HepG2 (cell line): Measurements from ENCODE around the gene KCNK17. TPM values are rescaled to one million over a fixed set of nuclear protein-coding genes. Genes with fewer than 3 reads are reported as not detected.

ENCODE experiments used
- ATF7-NPFF ChIP-seq: sonication (generic); formaldehyde crosslinking; IDR thresholded peaks from 2 replicates; pipeline ENCODE4 v1.8.1; 2023; ENCODE audit warnings: mild to moderate bottlenecking, low read depth, missing genetic modification reagents, moderate library complexity
- BRF2 ChIP-seq: sonication (generic); formaldehyde crosslinking; IDR thresholded peaks from 2 replicates; pipeline ENCODE4 v1.8.1; 2022; ENCODE audit warnings: mild to moderate bottlenecking, missing genetic modification reagents
- CERS6 ChIP-seq: sonication (generic); formaldehyde crosslinking; IDR thresholded peaks from 2 replicates; pipeline ENCODE4 v1.5.0; 2020; ENCODE audit warnings: missing genetic modification reagents
- ELF4 ChIP-seq: sonication (generic); formaldehyde crosslinking; IDR thresholded peaks from 2 replicates; pipeline ENCODE4 v1.5.0; 2020; ENCODE audit warnings: missing genetic modification reagents, mild to moderate bottlenecking, moderate library complexity, borderline replicate concordance
- HIVEP1 ChIP-seq: sonication (generic); formaldehyde crosslinking; IDR thresholded peaks from 2 replicates; pipeline ENCODE4 v1.4.0; 2020; ENCODE audit warnings: mild to moderate bottlenecking, missing genetic modification reagents
- MAZ ChIP-seq, 2 experiments: sonication (generic) in 1 of 2; formaldehyde crosslinking in 1 of 2; IDR thresholded peaks; 2 replicates each; pipeline versions ENCODE4 v1.5.0 to v1.6.1; 2012 to 2020; ENCODE audit warnings: low read depth in 2 of 2, mild to moderate bottlenecking in 2 of 2, borderline replicate concordance in 1 of 2, improper control_type of control experiment in 1 of 2, low read length in 1 of 2, missing genetic modification reagents in 1 of 2, moderate library complexity in 1 of 2
- MIXL1 ChIP-seq: IDR thresholded peaks from 2 replicates; pipeline ENCODE4 v1.6.1; 2016
- MYPOP ChIP-seq: sonication (generic); formaldehyde crosslinking; IDR thresholded peaks from 2 replicates; pipeline ENCODE4 v1.8.1; 2023; ENCODE audit warnings: mild to moderate bottlenecking, moderate library complexity, missing genetic modification reagents
- PAWR ChIP-seq: sonication (generic); formaldehyde crosslinking; IDR thresholded peaks from 2 replicates; pipeline ENCODE4 v1.4.0; 2020; ENCODE audit warnings: missing genetic modification reagents, mild to moderate bottlenecking, borderline replicate concordance
- ZFP90 ChIP-seq: sonication (generic); formaldehyde crosslinking; IDR thresholded peaks from 2 replicates; pipeline ENCODE4 v1.8.0; 2022; ENCODE audit warnings: missing genetic modification reagents, mild to moderate bottlenecking, inconsistent platforms, borderline replicate concordance
- ZNF225 ChIP-seq: sonication (generic); formaldehyde crosslinking; IDR thresholded peaks from 2 replicates; pipeline ENCODE4 v1.4.0; 2020; ENCODE audit warnings: mild to moderate bottlenecking, missing genetic modification reagents
- ZNF234 ChIP-seq: sonication (generic); formaldehyde crosslinking; conservative IDR thresholded peaks from 2 replicates; pipeline ENCODE4 v1.5.1; 2020; ENCODE audit warnings: mild to moderate bottlenecking, missing genetic modification reagents
- ZNF558 ChIP-seq: sonication (generic); formaldehyde crosslinking; IDR thresholded peaks from 2 replicates; pipeline ENCODE4 v1.9.0; 2022; ENCODE audit warnings: mild to moderate bottlenecking, missing genetic modification reagents, borderline replicate concordance
- ZNF720 ChIP-seq: sonication (generic); formaldehyde crosslinking; IDR thresholded peaks from 2 replicates; pipeline ENCODE4 v1.4.0; 2020; ENCODE audit warnings: missing genetic modification reagents
- polyA plus RNA-seq, 8 experiments: library from polyadenylated mRNA; depleted of rRNA in 3 of 8; stranded (reverse) in 7 of 8; unstranded in 1 of 8; fragments of >200 nt; fragmentation: Illumina TruSeq in 4 of 8; extraction: Trizol in 4 of 8; gene quantifications; 2 replicates each; pipeline versions ENCODE4 v1.2.1 to v1.2.3, GENCODE V29; 2011 to 2016; ENCODE audit warnings: low read depth in 4 of 8, missing spikeins in 1 of 8, mixed read lengths in 1 of 8; ENCODE audit not compliant: insufficient read depth in 1 of 8
- total RNA-seq, 5 experiments: library from RNA; depleted of rRNA; stranded (reverse); fragments of >200 nt; fragmentation: Illumina TruSeq; extraction: Trizol; gene quantifications; 2 replicates each; pipeline ENCODE4 v1.2.3, GENCODE V29; 2016; ENCODE audit warnings: low read depth in 1 of 5

KCNK17 gene
- total and polyA plus RNA-seq, 2 of the 13 experiments (the other 11 are each of a cell fraction or from before 2014, with no cell fraction given) = not detected

- TF ChIP-seq CERS6 (CRISPR knock-in tag) = no peak
- no peak for TF ChIP-seq ZNF720 (CRISPR knock-in tag)
- no peak for TF ChIP-seq ATF7-NPFF (CRISPR knock-in tag)
- TF ChIP-seq ZFP90 = no peak
- no peak for TF ChIP-seq ZNF234
- TF ChIP-seq MAZ (IDR thresholded peaks at IDR 0.05; ENCODE audit: borderline replicate concordance, low read depth, low read length) = no peak
- no peak for TF ChIP-seq MAZ (CRISPR knock-in tag; IDR thresholded peaks at IDR 0.05; ENCODE audit: low read depth)
- TF ChIP-seq ZNF225 (CRISPR knock-in tag) = no peak
- no peak for TF ChIP-seq BRF2 (CRISPR knock-in tag)
- TF ChIP-seq PAWR (CRISPR knock-in tag) = no peak
- TF ChIP-seq ELF4 (CRISPR knock-in tag) = no peak
- TF ChIP-seq HIVEP1 (CRISPR knock-in tag) = no peak
- no peak for TF ChIP-seq ZNF558 (CRISPR knock-in tag)
- TF ChIP-seq MIXL1 (CRISPR knock-in tag) = no peak
- no peak for TF ChIP-seq MYPOP (CRISPR knock-in tag)
Measured at GRCh38 chr6:39362487-39362865, 48.3 kb upstream of the KCNK17 start (continued).
